NCI-H1092 treated with DMSO at 0.1 percent for 48 hours (cell line): ENCODE measurements around the gene SERGEF.

Source experiments
- DNase-seq: peaks from one replicate; lab custom pipeline; 2025; lab: John Stamatoyannopoulos, UW

Gene SERGEF

DNA sequence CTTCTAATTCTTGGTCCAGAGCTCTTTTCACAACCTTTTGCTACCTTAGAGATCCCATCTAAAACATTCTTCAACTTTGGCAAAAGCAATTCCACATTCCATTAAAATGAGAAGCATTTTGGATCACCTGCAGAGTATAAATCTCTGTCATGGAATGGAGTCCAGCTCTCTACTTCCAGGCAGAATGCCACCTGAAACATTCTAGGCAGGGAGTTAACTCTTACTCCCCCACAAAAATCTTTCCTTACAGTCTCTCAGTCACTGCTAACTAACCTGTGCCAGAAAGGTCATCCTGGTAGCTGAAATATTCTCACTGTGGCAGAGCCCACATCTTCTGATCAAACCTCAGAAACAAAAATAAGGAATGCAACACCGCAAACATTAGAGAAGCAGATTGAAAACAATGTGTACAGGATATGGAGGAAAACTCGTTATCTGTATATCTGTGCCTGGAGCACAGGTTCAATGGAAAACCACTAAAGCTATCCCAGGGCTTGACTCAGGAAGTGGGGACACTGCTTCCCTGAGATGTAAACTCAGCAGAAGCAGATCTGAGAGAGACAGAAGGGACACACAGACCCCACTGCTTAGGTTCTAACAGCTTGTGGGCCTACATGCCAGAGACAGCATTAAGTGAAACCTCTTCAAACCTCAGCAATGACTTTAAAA is 199.3 kb downstream of the SERGEF start:
- no peak for DNase-seq

DNA sequence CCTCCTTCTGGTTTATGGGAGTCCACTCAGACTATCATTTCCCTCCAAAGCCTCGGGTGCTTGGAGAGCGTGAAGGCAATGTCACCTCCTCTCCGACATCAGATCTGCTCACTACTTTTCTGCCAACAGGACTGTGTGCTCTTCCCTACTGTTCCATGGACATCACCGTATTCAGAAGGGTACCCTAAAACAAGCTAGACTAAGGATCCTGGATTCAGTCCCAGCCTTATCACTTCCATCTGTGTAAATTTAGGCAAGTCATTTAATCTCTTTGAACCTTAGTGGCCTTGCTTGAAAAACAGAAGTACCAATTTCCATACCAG is 200.0 kb downstream of the SERGEF start:
- no peak for DNase-seq

GRCh38 chr11:17812091-17812864 is 200.6 kb downstream of the SERGEF start:
- peak; percentile 68 for DNase-seq

- DNase-seq: no peak
These were observed 201.5 kb downstream of the SERGEF start for GRCh38 chr11:17811352-17811751.

DNA sequence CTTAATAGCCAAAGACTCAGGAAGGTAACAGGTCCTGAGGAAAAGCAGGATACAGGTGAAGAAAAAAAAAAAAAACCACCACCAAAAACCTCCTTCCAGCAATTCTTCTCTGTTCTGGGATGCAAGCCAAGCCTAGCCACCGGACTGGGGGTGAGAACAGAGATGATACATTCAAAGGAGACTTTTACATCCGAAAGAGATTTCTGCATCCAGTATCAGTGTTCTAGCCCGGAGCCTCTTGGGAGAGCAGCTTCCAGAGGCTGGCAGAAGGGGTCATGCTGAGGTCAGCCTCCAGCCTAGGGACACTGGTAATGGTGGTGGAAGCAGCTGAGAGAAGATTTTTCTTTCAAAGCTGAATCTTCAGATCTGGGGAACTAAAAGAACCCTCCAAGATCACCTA is 202.1 kb downstream of the SERGEF start:
- DNase-seq: no peak

- no peak for DNase-seq
These were observed 202.8 kb downstream of the SERGEF start for GRCh38 chr11:17810041-17810440.

DNA sequence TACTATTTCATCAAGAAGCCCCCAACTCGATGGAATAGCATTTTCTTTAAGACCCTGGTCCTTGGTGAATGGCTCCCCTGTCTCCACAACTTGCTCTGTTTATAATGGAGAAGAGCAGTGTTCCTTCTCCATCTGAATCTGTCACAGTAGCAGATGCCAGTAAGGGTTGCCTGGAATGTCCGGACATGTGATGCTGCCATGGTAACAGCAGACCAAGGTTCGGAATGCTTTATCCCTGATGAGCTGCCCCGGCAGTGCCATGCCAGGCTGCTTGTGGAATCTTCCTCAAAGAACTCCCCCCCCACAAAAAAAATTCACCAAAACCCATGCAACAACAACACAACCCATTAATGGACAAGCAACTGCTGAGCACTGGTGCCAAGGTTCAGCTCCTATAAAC is 205.8 kb downstream of the SERGEF start:
- DNase-seq: no peak

DNA sequence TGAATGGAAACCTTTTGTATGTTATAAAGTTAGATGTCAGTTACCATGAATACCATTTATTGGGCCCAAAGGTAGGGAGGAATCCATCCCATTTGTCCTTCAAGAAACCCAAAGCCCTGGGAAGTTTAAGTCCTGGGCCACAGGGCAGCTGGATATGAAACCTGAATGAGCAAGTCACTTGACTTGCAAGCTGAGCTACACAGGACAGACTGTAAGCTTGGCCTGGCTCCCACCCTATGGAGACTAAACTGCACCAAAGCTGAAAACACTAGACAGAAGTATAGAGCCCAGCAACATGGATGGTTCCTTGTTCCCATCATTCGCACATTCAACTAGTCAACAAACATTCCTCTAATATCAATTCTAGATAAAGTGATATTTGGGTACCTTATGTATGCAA is 207.0 kb downstream of the SERGEF start:
- no peak for DNase-seq

GRCh38 chr11:17805043-17805442 is 207.8 kb downstream of the SERGEF start:
- no peak for DNase-seq

- peak; percentile 21 for DNase-seq
These were observed 209.0 kb downstream of the SERGEF start for GRCh38 chr11:17803754-17804334.

DNA sequence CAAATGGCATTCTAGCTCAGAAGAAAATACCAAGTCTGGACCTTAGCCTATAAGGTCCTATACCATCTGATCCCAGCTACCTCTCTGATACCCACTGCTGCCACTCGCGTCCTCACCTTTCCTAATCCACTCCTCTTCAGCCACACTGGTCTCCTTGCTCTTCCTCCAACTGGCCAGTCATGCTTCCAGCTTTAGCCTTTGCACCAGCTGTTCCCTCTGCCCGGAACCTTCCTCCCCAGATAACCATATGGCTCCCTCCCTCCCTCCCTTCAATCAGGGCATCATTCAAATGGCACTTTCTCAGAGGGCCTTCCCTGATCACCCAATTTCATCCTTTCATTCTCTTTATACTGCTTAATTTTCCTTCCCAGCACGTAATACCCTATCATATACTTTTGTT is 210.4 kb downstream of the SERGEF start:
- peak; percentile 31 for DNase-seq

- DNase-seq: no peak
These were observed 211.7 kb downstream of the SERGEF start for GRCh38 chr11:17801166-17801565.

DNA sequence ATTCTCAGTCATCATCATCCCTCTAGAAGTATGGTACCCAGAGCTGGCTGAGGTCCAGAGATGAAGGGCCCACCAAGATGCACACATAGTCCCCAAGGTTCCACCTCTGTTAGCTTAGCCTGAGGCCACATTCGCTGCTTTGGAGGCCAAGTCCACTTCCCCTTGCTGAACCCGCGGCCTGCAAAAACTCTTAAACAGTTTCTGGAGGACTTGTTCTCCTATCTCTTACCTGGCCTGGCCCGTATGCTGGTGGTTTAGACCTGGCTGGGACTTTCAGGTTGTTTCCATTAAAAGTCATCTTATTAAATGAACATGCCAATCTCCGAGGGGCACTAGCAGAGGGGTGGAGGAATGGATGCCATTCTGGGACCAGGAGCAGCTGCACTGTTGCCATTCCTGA is 213.7 kb downstream of the SERGEF start:
- DNase-seq: no peak

DNA sequence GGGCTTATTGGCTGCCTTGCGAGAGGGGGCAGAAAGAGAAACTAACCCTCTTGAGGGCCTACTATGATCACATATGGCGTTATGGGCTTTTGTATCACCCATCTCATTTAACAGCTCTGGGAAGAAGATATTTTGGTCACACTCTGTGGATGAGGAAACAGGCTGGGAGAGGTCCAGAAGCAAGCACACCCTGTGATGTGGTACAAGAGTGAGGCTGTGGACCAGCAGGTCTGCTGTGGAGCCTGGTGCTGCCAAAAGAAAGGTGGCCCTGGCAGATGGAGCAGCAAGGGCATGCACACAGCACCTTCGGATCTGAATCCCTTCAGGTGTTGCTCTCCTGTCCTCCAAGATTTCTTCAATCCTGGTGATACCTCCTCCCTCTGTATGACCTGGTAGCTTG is 214.1 kb downstream of the SERGEF start:
- DNase-seq: no peak

DNA sequence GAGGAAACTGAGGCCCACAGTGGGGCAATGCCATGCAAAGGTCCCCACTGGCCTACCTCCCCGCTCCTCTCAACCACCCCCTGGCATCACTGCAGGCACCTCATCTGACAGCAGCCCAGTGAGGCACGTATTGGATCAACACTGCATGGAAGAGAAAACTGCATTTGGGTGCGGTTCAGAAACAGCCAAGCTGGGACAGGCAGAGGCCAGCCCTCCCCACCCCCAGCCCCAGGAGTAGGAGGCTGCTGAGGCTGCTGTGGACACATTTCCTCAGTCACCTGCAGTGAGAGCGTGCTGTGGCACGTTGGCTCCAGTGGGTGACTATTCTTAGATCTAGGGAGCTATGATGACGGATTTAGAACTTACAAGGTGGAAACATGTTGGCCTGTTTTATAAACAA is 214.6 kb downstream of the SERGEF start:
- DNase-seq: no peak

GRCh38 chr11:17796154-17796553 is 216.7 kb downstream of the SERGEF start:
- no peak for DNase-seq

- DNase-seq: no peak
These were observed 217.9 kb downstream of the SERGEF start for GRCh38 chr11:17794981-17795380.

DNA sequence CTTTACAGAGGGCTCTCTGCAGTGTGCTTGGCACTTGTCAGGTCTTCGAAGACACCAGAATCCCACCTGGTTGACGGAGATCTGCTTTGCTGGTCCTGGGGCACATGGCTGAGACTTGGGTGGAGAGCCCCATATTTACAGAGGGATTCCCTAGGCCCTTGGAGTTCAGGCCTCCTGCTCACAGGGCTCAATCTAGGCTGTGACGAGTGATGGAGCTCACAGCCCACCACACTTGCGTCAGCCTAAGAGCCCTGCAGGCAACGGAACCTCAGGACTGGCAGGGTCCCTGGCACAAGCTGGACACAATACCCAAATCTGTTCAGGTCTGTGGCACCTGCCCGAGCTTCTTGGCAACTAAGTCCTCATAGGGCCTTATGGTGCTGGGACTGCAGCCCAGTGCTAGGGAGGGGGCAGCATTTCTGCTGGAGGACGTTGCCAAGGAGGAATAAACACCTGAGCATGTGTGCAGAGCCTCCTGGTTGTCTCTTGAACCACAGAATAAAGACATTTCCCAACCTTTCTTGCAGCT is 219.1 kb downstream of the SERGEF start:
- no peak for DNase-seq

DNA sequence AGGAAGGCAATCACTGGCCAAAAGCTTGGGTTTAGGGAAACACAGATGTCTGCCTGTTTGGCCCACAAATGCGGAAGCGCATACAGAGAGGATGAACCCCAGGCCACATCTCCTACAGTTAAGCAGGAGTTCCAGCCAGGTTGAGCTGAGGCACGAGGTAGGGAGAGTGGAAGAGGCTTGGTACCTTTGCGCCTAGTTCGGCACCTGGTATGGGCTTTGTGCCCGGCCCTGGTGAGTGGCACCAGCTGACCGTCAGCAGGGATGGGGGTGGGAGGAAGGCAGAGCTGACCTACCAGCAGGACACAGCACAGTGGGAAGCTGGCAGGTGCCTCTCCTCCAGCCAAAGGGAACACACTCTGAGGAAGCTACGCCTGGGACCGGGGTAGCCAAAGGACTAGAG is 220.7 kb downstream of the SERGEF start:
- DNase-seq: no peak

GRCh38 chr11:17791144-17791543 is 221.7 kb downstream of the SERGEF start:
- DNase-seq: no peak

- no peak for DNase-seq
These were observed 222.4 kb downstream of the SERGEF start for GRCh38 chr11:17790453-17790852.

DNA sequence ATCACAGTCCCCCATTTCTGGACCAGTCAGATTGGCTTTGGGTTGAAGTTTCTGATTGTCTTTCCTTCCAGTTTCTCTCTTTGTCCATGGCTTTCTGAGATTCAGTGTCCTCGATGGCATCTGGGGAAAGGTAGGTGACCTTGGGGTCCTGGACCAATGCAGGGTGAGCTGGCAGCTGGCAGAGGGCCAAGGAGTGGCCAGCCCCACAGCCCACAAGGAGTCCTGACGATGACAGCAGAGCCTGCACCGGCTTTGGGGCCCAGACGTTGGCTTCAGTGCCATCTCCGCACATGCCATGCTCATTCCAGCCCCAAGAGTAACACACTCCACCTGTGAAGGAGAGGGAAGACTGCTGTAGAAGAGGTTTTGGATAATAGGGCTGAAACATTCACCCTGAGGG is 224.8 kb downstream of the SERGEF start:
- DNase-seq: no peak

DNA sequence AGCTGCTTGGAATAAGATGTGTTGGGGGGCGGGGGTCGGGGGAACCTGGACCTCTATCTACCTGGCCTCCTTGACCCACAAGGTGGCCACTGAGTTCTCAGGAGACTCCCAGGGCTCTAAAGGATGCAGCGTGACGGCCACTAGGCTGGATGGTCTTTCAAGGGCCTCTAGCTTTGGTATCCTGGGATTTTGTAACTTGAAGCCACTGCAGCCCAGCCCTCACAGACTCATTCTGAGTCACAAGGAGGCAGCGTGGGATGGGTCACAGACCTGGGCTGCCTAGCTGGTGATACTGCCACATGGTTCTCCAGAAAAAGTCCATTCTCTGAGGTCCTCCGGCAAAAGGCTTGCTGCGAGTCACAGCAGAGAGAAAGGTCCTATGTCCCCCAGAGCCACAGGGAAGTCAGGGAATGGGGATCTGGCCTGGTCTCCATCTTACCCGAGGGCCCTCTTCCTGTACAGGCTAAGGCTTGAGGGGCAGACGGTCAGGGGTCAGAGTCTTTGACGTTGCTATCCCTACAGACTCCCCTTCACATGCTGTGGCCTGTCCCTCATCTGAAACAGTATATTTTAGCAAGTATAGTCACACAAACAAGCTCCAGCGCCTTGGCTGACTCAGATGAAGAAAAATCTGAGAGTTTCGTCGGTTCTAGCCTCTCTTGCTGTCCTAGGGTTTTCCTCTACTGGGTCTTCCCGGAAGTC is 225.9 kb downstream of the SERGEF start:
- DNase-seq: no peak
